ENCODE results near the gene FAM47E. TPM values are rescaled to one million over a fixed set of nuclear protein-coding genes. Genes with fewer than 3 reads are reported as not detected.

The FAM47E gene
- total and polyA plus RNA-seq, 2 of the 13 experiments (the other 11 are each of a cell fraction or from before 2014, with no cell fraction given) = 0.33 to 0.66 TPM

DNA sequence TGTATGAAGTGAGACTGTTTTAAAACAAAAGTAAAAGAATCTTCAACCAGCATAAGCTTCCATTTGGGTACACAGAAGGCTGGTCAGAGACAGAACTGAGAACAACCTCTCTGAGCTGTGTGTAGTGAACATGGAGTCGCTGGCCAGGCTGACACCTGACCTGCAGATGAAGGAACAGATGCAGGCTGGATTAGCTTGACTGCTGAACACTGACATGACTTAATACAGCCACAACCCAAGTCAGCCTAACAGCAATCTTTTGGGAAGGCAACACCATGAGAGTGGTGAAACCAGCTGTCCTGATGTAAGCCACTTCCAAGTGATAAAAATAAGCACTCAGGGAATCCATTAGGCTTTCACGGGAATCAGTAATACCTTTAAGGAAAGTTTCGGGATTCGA lies 48.0 kb upstream of the FAM47E start:
- DNase-seq (ENCODE audit: low spot score) (no peak), FAIRE-seq (no peak), ATAC-seq (no peak)
- H3K9ac ChIP-seq (ENCODE audit: insufficient read depth, low read depth, low read length) = no peak overlapping the region
- H4K20me1 ChIP-seq (ENCODE audit: insufficient read depth, low read length) = no peaks in the 10 kb centered on the region
- no peak overlapping the region for H3K4me3 ChIP-seq (replicated peaks in 1 of 3; ENCODE audit: insufficient read depth in 1 of 3, low read depth in 2 of 3, low read length in 3 of 3)
- peaks cover 62% of the 10 kb centered on the region for H3K79me2 ChIP-seq (ENCODE audit: insufficient read depth, low read length)
- peaks cover 2 to 3% of the 10 kb centered on the region in 2 experiments; a peak in 1 of 5 replicates for H3K36me3 ChIP-seq (replicated peaks in 1 of 2; ENCODE audit: control insufficient read depth in 1 of 2, insufficient read depth in 2 of 2, low read length in 2 of 2)
- no peaks in the 10 kb centered on the region for H3K27me3 ChIP-seq (ENCODE audit: control insufficient read depth in 1 of 2, insufficient read depth in 2 of 2, low read length in 2 of 2)
- no TSS peak for BruUV-seq (replicated peaks)
- TF ChIP-seq ZNF235 (CRISPR knock-in tag; IDR thresholded peaks at IDR 0.05; ENCODE audit: borderline replicate concordance) (no peak), KDM5A (IDR thresholded peaks at IDR 0.05; ENCODE audit: borderline replicate concordance, low read length) (no peak), ZBTB7B (CRISPR knock-in tag; IDR thresholded peaks at IDR 0.05) (no peak), ZNF101 (CRISPR knock-in tag; IDR thresholded peaks at IDR 0.05; ENCODE audit: borderline replicate concordance, low read depth) (no peak), ZNF136 (CRISPR knock-in tag; IDR thresholded peaks at IDR 0.05; ENCODE audit: low read depth) (no peak), YEATS2 (CRISPR knock-in tag; IDR thresholded peaks at IDR 0.05; ENCODE audit: borderline replicate concordance) (no peak), GLMP (CRISPR knock-in tag; IDR thresholded peaks at IDR 0.05; ENCODE audit: borderline replicate concordance) (no peak), MTA3 (CRISPR knock-in tag; IDR thresholded peaks at IDR 0.05) (no peak), MBNL3 (CRISPR knock-in tag; conservative IDR thresholded peaks at IDR 0.05) (no peak)
- TF ChIP-seq, protein P1, sequence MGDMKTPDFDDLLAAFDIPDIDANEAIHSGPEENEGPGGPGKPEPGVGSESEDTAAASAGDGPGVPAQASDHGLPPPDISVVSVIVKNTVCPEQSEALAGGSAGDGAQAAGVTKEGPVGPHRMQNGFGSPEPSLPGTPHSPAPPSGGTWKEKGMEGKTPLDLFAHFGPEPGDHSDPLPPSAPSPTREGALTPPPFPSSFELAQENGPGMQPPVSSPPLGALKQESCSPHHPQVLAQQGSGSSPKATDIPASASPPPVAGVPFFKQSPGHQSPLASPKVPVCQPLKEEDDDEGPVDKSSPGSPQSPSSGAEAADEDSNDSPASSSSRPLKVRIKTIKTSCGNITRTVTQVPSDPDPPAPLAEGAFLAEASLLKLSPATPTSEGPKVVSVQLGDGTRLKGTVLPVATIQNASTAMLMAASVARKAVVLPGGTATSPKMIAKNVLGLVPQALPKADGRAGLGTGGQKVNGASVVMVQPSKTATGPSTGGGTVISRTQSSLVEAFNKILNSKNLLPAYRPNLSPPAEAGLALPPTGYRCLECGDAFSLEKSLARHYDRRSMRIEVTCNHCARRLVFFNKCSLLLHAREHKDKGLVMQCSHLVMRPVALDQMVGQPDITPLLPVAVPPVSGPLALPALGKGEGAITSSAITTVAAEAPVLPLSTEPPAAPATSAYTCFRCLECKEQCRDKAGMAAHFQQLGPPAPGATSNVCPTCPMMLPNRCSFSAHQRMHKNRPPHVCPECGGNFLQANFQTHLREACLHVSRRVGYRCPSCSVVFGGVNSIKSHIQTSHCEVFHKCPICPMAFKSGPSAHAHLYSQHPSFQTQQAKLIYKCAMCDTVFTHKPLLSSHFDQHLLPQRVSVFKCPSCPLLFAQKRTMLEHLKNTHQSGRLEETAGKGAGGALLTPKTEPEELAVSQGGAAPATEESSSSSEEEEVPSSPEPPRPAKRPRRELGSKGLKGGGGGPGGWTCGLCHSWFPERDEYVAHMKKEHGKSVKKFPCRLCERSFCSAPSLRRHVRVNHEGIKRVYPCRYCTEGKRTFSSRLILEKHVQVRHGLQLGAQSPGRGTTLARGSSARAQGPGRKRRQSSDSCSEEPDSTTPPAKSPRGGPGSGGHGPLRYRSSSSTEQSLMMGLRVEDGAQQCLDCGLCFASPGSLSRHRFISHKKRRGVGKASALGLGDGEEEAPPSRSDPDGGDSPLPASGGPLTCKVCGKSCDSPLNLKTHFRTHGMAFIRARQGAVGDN (CRISPR knock-in tag; IDR thresholded peaks at IDR 0.05) = no peak
- peaks cover 47% of the 10 kb centered on the region for H3K4me1 ChIP-seq (ENCODE audit: insufficient read depth, low read length)
- ChIA-PET CTCF (ENCODE audit: low intra/inter-chr PET ratio, low total read pairs) (no interaction called here), POLR2A (no interaction called here)
- H3K4me2 ChIP-seq (ENCODE audit: low read depth, low read length) = no peak overlapping the region
- intact Hi-C loops (cut with micrococcal nuclease; ENCODE audit: unreplicated experiment) (no loop called here), in situ Hi-C loops (cut with HindIII; ENCODE audit: extremely low pct_ligation_motif_present, low pct_unique_long_range_greater_than_20kb) (no loop called here)
- no peaks in the 10 kb centered on the region for H3K9me3 ChIP-seq (ENCODE audit: low read length)
- WGBS (ENCODE audit: low lambda C conversion rate) = 95% methylated on average over 4 of the region's 4 CpGs
- no peak overlapping the region for H2AFZ ChIP-seq (ENCODE audit: low read length)
- H3K27ac ChIP-seq (ENCODE audit: extremely low read length, insufficient read depth, low read length) = no peak overlapping the region
